Measurements from ENCODE around the gene SRR.

Gene SRR

GRCh38 chr17:2357931-2358434 is 54.2 kb downstream of the SRR start:
- TF ChIP-seq CTCF (IDR thresholded peaks at IDR 0.05): no peak

GRCh38 chr17:2361010-2361760 is 57.4 kb downstream of the SRR start:
- no peak for TF ChIP-seq CTCF (IDR thresholded peaks at IDR 0.05)

- TF ChIP-seq CTCF (IDR thresholded peaks at IDR 0.05): no peak
Observed at GRCh38 chr17:2362016-2362415, 58.3 kb downstream of the SRR start.

GRCh38 chr17:2362416-2362815 is 58.7 kb downstream of the SRR start:
- TF ChIP-seq CTCF (IDR thresholded peaks at IDR 0.05): no peak

GRCh38 chr17:2362881-2363280 is 59.1 kb downstream of the SRR start:
- no peak for TF ChIP-seq CTCF (IDR thresholded peaks at IDR 0.05)

- TF ChIP-seq CTCF (IDR thresholded peaks at IDR 0.05): no peak
Observed at GRCh38 chr17:2363318-2363717, 59.6 kb downstream of the SRR start.

GRCh38 chr17:2363851-2364762 is 60.4 kb downstream of the SRR start:
- no peak for TF ChIP-seq CTCF (IDR thresholded peaks at IDR 0.05)
